ENCODE data around the gene PLEKHM2. TPM values are rescaled to one million over a fixed set of nuclear protein-coding genes. Genes with fewer than 3 reads are reported as not detected.
A peak's percentile ranks its signal among the peaks of the same experiment; 100 is the strongest.

PLEKHM2 gene
- total and polyA plus RNA-seq, 2 of the 4 experiments (the other 2 are of a cell fraction): 24.7 to 48.0 TPM

DNA sequence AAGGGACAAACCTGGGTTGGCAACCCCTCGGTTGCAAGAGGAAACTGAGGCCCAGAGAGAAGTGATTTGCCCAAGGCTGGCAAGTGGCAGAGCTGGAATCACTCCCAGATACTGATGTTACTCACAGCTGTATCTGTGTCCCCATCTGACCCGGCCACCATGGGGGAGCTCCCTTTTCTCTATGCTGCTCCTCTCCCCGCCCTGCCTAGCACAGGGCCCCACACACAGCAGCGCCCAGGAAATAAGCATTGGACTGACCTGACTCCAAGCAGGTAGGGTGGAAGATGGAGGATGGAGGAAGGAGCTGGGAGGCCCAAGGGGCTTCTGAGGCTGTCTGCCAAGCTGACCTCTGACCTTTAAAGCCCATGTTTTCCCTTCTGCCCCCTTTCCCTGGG, 71.5 kb downstream of the PLEKHM2 start:
- H2BK20ac ChIP-seq (ENCODE audit: low read depth, low read length): no peak overlapping the region
- POLR2A ChIA-PET (ENCODE audit: unreplicated experiment): no interaction called here
- no peak overlapping the region for H3K56ac ChIP-seq (ENCODE audit: extremely low read depth, insufficient read depth, low read length)
- intact Hi-C loops (cut with micrococcal nuclease): no loop called here
- H3K23ac ChIP-seq (ENCODE audit: low read depth, low read length): no peak overlapping the region
- H3K18ac ChIP-seq (ENCODE audit: low read depth, low read length): no peak overlapping the region
- DNase-seq: no peak
- H4K5ac ChIP-seq (ENCODE audit: low read depth, low read length): no peak overlapping the region
- no peak for ATAC-seq (ENCODE audit: low read depth)
- no TSS peak for BruUV-seq (replicated peaks)
- CTCF ChIA-PET: no interaction called here
- peaks cover 10% of the 10 kb centered on the region for H3K4me1 ChIP-seq (ENCODE audit: control insufficient read depth, insufficient read depth, low read length)
- H3K36me3 ChIP-seq (ENCODE audit: control insufficient read depth, insufficient read depth, low read length): no peaks in the 10 kb centered on the region
- no peak overlapping the region for H4K8ac ChIP-seq (ENCODE audit: low read depth in 2 of 2, low read length in 2 of 2)
- in situ Hi-C loops (cut with MboI; ENCODE audit: low sequenced_read_pairs): no loop called here
- no peak overlapping the region for H3K14ac ChIP-seq (replicated peaks; ENCODE audit: low read depth, low read length)
- H2BK5ac ChIP-seq (ENCODE audit: low read depth, low read length, poor library complexity, severe bottlenecking): no peak overlapping the region
- 100% methylated on average over 1 of the region's 4 CpGs; no CpG with 5 or more reads in 1 of the 2 experiments for WGBS, 2 experiments (ENCODE audit: extremely low coverage in 2 of 2, insufficient read length in 1 of 2)
- no peaks in the 10 kb centered on the region for H3K27me3 ChIP-seq (ENCODE audit: control insufficient read depth, insufficient read depth, low read length)
- no peak overlapping the region for H4K91ac ChIP-seq (ENCODE audit: insufficient read depth, low read depth, low read length)
- no peak overlapping the region for H3K4me2 ChIP-seq (ENCODE audit: low read depth, low read length)
- no peak overlapping the region for H2AK5ac ChIP-seq (ENCODE audit: low read depth, low read length)
- peaks cover under 1% of the 10 kb centered on the region; the same call in 1 of the 2 replicates for H4K20me1 ChIP-seq (ENCODE audit: insufficient read depth, low read length)
- no peak overlapping the region for H2BK15ac ChIP-seq (ENCODE audit: low read depth, low read length)
- no peak overlapping the region for H2AFZ ChIP-seq (replicated peaks; ENCODE audit: low read length, poor library complexity)
- no peaks in the 10 kb centered on the region for H3K9me3 ChIP-seq (ENCODE audit: control insufficient read depth, insufficient read depth, low read length)
- TF ChIP-seq, protein P1, sequence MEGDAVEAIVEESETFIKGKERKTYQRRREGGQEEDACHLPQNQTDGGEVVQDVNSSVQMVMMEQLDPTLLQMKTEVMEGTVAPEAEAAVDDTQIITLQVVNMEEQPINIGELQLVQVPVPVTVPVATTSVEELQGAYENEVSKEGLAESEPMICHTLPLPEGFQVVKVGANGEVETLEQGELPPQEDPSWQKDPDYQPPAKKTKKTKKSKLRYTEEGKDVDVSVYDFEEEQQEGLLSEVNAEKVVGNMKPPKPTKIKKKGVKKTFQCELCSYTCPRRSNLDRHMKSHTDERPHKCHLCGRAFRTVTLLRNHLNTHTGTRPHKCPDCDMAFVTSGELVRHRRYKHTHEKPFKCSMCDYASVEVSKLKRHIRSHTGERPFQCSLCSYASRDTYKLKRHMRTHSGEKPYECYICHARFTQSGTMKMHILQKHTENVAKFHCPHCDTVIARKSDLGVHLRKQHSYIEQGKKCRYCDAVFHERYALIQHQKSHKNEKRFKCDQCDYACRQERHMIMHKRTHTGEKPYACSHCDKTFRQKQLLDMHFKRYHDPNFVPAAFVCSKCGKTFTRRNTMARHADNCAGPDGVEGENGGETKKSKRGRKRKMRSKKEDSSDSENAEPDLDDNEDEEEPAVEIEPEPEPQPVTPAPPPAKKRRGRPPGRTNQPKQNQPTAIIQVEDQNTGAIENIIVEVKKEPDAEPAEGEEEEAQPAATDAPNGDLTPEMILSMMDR (conservative IDR thresholded peaks at IDR 0.05; ENCODE audit: low read depth, low read length): no peak
- TF ChIP-seq CEBPB (IDR thresholded peaks at IDR 0.05; ENCODE audit: low read depth, low read length): no peak
- TF ChIP-seq SMC3 (IDR thresholded peaks at IDR 0.05; ENCODE audit: low read depth, low read length): no peak
- dilution Hi-C loops (cut with HindIII; ENCODE audit: low sequenced_read_pairs, unreplicated experiment): no loop called here
- peak overlapping the region; percentile 77 for H2AK9ac ChIP-seq (replicated peaks; ENCODE audit: low read depth, low read length, poor library complexity)
- no peaks in the 10 kb centered on the region for H3K9me1 ChIP-seq (ENCODE audit: insufficient read depth, low read length)
- no peak overlapping the region for H3K4me3 ChIP-seq (ENCODE audit: insufficient read depth, low read depth, low read length)
- H3K27ac ChIP-seq (ENCODE audit: insufficient read depth, low read length): no peak overlapping the region
- H3K9ac ChIP-seq (ENCODE audit: low read depth, low read length): no peak overlapping the region
- peaks cover 0 to 17% of the 10 kb centered on the region in 2 experiments; a peak in 3 of 4 replicates for H3K79me1 ChIP-seq (ENCODE audit: low read depth in 1 of 2, low read length in 2 of 2)
- H3K4ac ChIP-seq (ENCODE audit: low read depth, low read length): no peak overlapping the region
- H2BK120ac ChIP-seq (ENCODE audit: low read depth, low read length): no peak overlapping the region

All from IMR-90 (cell line).